Measurements from ENCODE around the gene C1QTNF7. TPM values are rescaled to one million over a fixed set of nuclear protein-coding genes. Genes with fewer than 3 reads are reported as not detected.

Gene C1QTNF7
- total and polyA plus RNA-seq, 2 of the 13 experiments (the other 11 are each of a cell fraction or from before 2014, with no cell fraction given) = not detected

- no peak for TF ChIP-seq ZNF776 (CRISPR knock-in tag; IDR thresholded peaks at IDR 0.05)
- TF ChIP-seq ATRX (CRISPR knock-in tag; IDR thresholded peaks at IDR 0.05; ENCODE audit: borderline replicate concordance) = no peak
- no peak for TF ChIP-seq ZNF724P (CRISPR knock-in tag; IDR thresholded peaks at IDR 0.05; ENCODE audit: borderline replicate concordance)
- TF ChIP-seq MXD3 (CRISPR knock-in tag; IDR thresholded peaks at IDR 0.05) = no peak
- no peak for TF ChIP-seq TFDP2 (CRISPR knock-in tag; IDR thresholded peaks at IDR 0.05)
- TF ChIP-seq REL (CRISPR knock-in tag; conservative IDR thresholded peaks at IDR 0.05) = no peak
- peak; percentile 14; the same call in 1 of the 2 replicates for TF ChIP-seq GABPB1 (CRISPR knock-in tag; IDR thresholded peaks at IDR 0.05)
- TF ChIP-seq TRIM24 (CRISPR knock-in tag; IDR thresholded peaks at IDR 0.05) = no peak
- TF ChIP-seq ZNF850 (CRISPR knock-in tag; conservative IDR thresholded peaks at IDR 0.05) = no peak
- TF ChIP-seq ISX (CRISPR knock-in tag; conservative IDR thresholded peaks at IDR 0.05) = no peak
- no peak for TF ChIP-seq MTF1 (CRISPR knock-in tag; IDR thresholded peaks at IDR 0.05)
- TF ChIP-seq ZNF557 (CRISPR knock-in tag; IDR thresholded peaks at IDR 0.05) = 0 out of 2 replicates have a peak, but pooled peaks have one; percentile 78
- no peak for TF ChIP-seq BCLAF1 (IDR thresholded peaks at IDR 0.05)
- TF ChIP-seq ZBTB21 (CRISPR knock-in tag; IDR thresholded peaks at IDR 0.05) = no peak
- no peak for TF ChIP-seq MAF1 (CRISPR knock-in tag; IDR thresholded peaks at IDR 0.05; ENCODE audit: borderline replicate concordance)
- TF ChIP-seq HMGXB3 (CRISPR knock-in tag; IDR thresholded peaks at IDR 0.05; ENCODE audit: borderline replicate concordance) = no peak
- no peak for TF ChIP-seq ZNF331 (CRISPR knock-in tag; IDR thresholded peaks at IDR 0.05)
- TF ChIP-seq ZNF777 (CRISPR knock-in tag; IDR thresholded peaks at IDR 0.05) = no peak
- TF ChIP-seq ZUFSP (CRISPR knock-in tag; IDR thresholded peaks at IDR 0.05; ENCODE audit: borderline replicate concordance) = no peak
- no peak for TF ChIP-seq TCF7 (IDR thresholded peaks at IDR 0.05; ENCODE audit: low read depth)
These were observed 51.5 kb downstream of the C1QTNF7 start (continued) for GRCh38 chr4:15479089-15479912.
